CD4-positive, alpha-beta memory T cell (primary cell): ENCODE data around the gene PPFIA1. TPM values are rescaled to one million over a fixed set of nuclear protein-coding genes. Genes with fewer than 3 reads are reported as not detected.
"Not testable (repeated sequence)": the region's sequence is repeated elsewhere in the genome, so short reads cannot be mapped to it uniquely, and the experiment has no call there.

Experiments
- CTCF ChIA-PET: fragments of 350-600 bp; sonication (Branson Sonifier 250); formaldehyde crosslinking; loops from one replicate; lab custom pipeline; 2021; ENCODE audit warnings: inconsistent platforms; ENCODE audit not compliant: partially characterized antibody; lab: Charles Lee
- POLR2A ChIA-PET: fragments of 350-600 bp; sonication (Branson Sonifier 250); formaldehyde crosslinking; loops from one replicate; lab custom pipeline; 2021; ENCODE audit not compliant: partially characterized antibody; lab: Charles Lee
- DNase-seq, 5 donors: peaks; one replicate each; pipeline versions ENCODE4 v3.0.0 to v3.0.0-alpha.2; 2020 to 2022; ENCODE audit warnings: mixed read lengths in 1 of 5
- H3K27ac ChIP-seq: one replicate; pipeline ENCODE4 v1.7.0; 2013; ENCODE audit warnings: low read depth, low read length
- H3K27me3 ChIP-seq: 2 replicates; pipeline ENCODE4 v1.7.0; 2013; ENCODE audit warnings: mild to moderate bottlenecking, low read length, moderate library complexity; ENCODE audit not compliant: insufficient read depth
- H3K36me3 ChIP-seq: 2 replicates; pipeline ENCODE4 v1.7.0; 2013; ENCODE audit warnings: mild to moderate bottlenecking, low read length, moderate library complexity; ENCODE audit not compliant: insufficient read depth
- H3K4me1 ChIP-seq: 2 replicates; pipeline ENCODE4 v1.7.0; 2013; ENCODE audit warnings: mild to moderate bottlenecking, low read length, moderate library complexity; ENCODE audit not compliant: insufficient read depth
- H3K4me3 ChIP-seq, 2 donors: one replicate each; pipeline ENCODE4 v1.7.0; 2013; ENCODE audit warnings: low read length in 2 of 2, mild to moderate bottlenecking in 1 of 2
- H3K9me3 ChIP-seq, 2 donors: one replicate each; pipeline ENCODE4 v1.7.0; 2013; ENCODE audit warnings: low read length in 2 of 2, control low read depth in 1 of 2; ENCODE audit not compliant: control insufficient read depth in 1 of 2
- H3K27ac Mint-ChIP-seq, 7 donors: one replicate each; pipeline ENCODE4 v1.8.0; 2020 to 2021; ENCODE audit warnings: mixed read lengths in 7 of 7, mild to moderate bottlenecking in 6 of 7, inconsistent platforms in 3 of 7, moderate library complexity in 3 of 7
- H3K27me3 Mint-ChIP-seq, 2 donors: one replicate each; pipeline ENCODE4 v1.8.0; 2020 to 2021; ENCODE audit warnings: mixed read lengths in 2 of 2
- H3K36me3 Mint-ChIP-seq, 2 donors: one replicate each; pipeline ENCODE4 v1.8.0; 2020 to 2021; ENCODE audit warnings: mixed read lengths in 2 of 2, inconsistent platforms in 1 of 2, mild to moderate bottlenecking in 1 of 2
- H3K4me1 Mint-ChIP-seq, 4 donors: one replicate each; pipeline ENCODE4 v1.8.0; 2020 to 2021; ENCODE audit warnings: mixed read lengths in 4 of 4, mild to moderate bottlenecking in 1 of 4
- H3K4me3 Mint-ChIP-seq, 8 donors: one replicate each; pipeline ENCODE4 v1.8.0; 2020 to 2021; ENCODE audit warnings: mixed read lengths in 8 of 8, mild to moderate bottlenecking in 7 of 8, moderate library complexity in 6 of 8, inconsistent platforms in 3 of 8
- H3K9me3 Mint-ChIP-seq, 8 donors: one replicate each; pipeline ENCODE4 v1.8.0; 2020 to 2021; ENCODE audit warnings: mixed read lengths in 8 of 8, mild to moderate bottlenecking in 5 of 8, inconsistent platforms in 3 of 8, moderate library complexity in 1 of 8
- intact Hi-C: fragments of 100-400 bp; cut with micrococcal nuclease; formaldehyde crosslinking; loops from one replicate; pipeline ENCODE4 v1.15.1; 2023
- polyA plus RNA-seq, 2 donors: library from polyadenylated mRNA; unstranded; fragments of 300-500 nt; fragmentation: Illumina TruSeq; gene quantifications; one replicate each; pipeline ENCODE4 v1.2.3, GENCODE V29; 2021
- total RNA-seq, 2 experiments: library from RNA; stranded (reverse); gene quantifications; one replicate each; pipeline ENCODE4 v1.2.3, GENCODE V29; 2021

PPFIA1 gene
- total and polyA plus RNA-seq, 4 experiments from 2014 or later, result 4.3 to 54.8 (median 35.8) TPM

DNA sequence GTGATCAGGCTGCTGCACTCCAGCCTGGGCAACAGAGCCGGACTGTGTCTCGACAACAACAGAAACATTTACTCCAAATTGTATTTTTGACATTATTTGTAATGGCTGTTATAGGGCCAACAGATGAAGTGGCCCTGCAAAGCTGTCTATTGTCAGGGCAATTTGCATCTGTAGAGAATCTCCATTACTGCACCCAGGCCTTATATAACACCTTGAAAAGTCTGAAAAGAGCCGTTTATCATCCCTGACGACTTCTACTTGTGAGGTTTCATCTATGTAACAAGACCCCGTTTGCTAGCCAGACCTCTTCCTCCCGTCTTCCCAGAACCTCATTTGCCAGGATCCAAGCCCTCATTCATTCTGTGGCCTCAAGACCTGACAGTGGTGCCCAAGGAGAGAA is 118.7 kb downstream of the PPFIA1 start:
- DNase-seq, result no peak
- H3K4me3 ChIP-seq, result no peak overlapping the region
- H3K36me3 ChIP-seq, result no peaks in the 10 kb centered on the region
- no peaks in the 10 kb centered on the region for H3K9me3 ChIP-seq
- H3K27ac ChIP-seq, result no peak overlapping the region
- peaks cover 13 to 14% of the 10 kb centered on the region in 2 donors for H3K36me3 Mint-ChIP-seq
- no peak overlapping the region for H3K4me3 Mint-ChIP-seq
- POLR2A ChIA-PET, result no interaction called here
- peaks cover 7 to 14% of the 10 kb centered on the region in 2 donors for H3K27me3 Mint-ChIP-seq
- H3K4me1 Mint-ChIP-seq, result no peaks in the 10 kb centered on the region
- no peaks in the 10 kb centered on the region for H3K4me1 ChIP-seq
- no peak overlapping the region for H3K27ac Mint-ChIP-seq
- peaks cover 0 to 3% (median 0%) of the 10 kb centered on the region in 8 donors for H3K9me3 Mint-ChIP-seq
- no peaks in the 10 kb centered on the region for H3K27me3 ChIP-seq
- CTCF ChIA-PET, result no interaction called here
- intact Hi-C loops, result no loop called here

DNA sequence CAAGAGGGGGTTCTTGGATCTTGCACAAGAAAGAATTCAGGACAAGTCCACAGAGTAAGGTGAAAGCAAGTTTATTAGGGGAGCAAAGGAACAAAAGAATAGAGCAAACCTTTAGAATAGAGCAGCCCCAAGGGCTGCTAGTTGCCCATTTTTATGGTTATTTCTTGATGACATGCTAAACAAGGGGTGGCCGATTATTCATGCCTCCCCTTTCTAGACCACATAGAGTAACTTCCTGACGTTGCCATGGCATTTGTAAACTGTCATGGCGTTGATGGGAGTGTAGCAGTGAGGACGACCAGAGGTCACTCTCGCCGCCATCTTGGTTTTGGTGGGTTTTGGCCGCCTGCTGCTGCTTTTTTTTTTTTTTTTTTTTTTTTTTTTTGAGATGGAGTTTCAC is 120.4 kb downstream of the PPFIA1 start:
- H3K36me3 Mint-ChIP-seq, H3K9me3 Mint-ChIP-seq, intact Hi-C loops, H3K27ac ChIP-seq, H3K36me3 ChIP-seq, CTCF ChIA-PET, H3K27ac Mint-ChIP-seq, H3K27me3 ChIP-seq, H3K9me3 ChIP-seq, POLR2A ChIA-PET, H3K4me1 Mint-ChIP-seq, H3K4me3 ChIP-seq, H3K4me1 ChIP-seq, DNase-seq, H3K4me3 Mint-ChIP-seq: not testable (repeated sequence)
- peaks cover 8 to 19% of the 10 kb centered on the region in 2 donors for H3K27me3 Mint-ChIP-seq

DNA sequence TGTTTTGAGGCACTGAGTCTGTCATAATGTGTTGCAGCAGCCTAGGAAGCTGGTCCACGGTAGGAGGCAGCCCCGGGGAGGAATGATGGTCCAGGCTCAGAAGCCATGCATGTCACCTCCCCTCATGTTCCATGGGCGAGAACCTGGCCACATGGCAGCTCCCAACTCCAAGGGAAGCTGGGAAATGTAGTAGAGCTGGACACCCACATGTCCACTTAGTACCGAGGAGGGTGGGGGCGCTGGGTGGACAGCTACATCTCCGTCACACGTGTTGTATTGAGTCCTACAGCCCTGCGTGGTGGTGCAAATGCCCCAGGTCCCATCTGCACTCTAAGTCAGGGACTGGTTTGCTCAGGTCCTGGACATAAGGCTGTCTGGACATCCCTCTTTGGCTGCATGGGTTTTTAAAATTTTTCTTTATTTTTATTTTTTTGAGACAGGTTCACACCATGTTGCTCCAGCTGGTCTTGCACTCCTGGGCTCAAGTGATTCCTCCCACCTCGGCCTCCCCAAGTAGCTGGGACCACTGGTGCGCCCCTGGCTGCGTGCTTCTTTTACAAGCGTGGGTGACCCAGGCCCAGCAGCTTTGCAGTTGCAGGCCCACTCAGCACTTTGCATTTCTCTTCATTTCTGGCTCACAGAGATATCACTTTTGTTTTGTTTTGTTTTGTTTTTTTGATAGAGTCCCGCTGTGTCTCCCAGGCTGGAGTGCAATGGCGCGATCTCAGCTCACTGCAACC is 123.9 kb downstream of the PPFIA1 start:
- no peak for DNase-seq
- CTCF ChIA-PET, result interaction anchor here (0.6 kb wide), 1 partner anchor 15 kb away, joined by 3 read pairs; no protein-coding TSS in a partner anchor
- peaks cover 18 to 27% of the 10 kb centered on the region in 2 donors for H3K27me3 Mint-ChIP-seq

DNA sequence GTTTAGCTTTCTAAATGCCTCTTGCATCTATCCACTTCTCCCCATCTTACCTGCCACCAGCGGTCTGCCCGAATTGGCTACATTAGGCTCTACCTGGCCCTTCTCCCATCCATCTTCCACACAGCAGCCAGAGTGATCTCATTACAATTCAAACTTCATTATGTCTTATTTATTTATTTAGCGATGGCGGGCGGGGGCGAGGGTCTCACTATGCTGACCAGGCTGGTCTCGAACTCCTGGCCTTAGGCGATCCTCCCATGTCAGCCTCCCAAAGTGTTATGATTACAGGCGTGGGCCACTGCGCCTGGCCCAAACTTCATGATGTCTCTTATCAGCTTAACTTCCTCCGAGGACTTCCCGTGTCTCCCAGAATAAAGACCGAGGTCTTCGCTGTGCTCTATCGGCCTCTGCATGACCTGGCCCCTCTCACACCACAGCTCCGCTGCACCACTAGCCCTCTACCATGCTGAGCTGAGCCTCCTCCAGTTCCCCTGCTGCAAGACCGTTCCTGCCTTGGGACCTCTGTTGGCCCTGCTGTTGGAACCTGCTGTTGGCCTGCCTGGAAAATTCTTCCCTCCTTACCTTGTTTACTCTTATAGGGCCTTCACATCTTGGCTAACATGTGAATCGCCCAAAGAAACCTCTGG is 127.0 kb downstream of the PPFIA1 start:
- Histone ChIP-seq H3K9me3 (no peaks in the 10 kb centered on the region), H3K36me3 (no peaks in the 10 kb centered on the region), H3K4me3 (peak overlapping the region; percentile 60 to 70), H3K4me1 (peaks cover 12% of the 10 kb centered on the region), H3K27ac (no peak overlapping the region), H3K27me3 (no peaks in the 10 kb centered on the region)
- Mint-ChIP-seq H3K27ac (peak overlapping the region in 6 of 7 donors; percentile 18 to 70 (median 48)), H3K36me3 (no peaks in the 10 kb centered on the region), H3K9me3 (no peaks in the 10 kb centered on the region), H3K4me1 (peaks cover 9 to 13% (median 11%) of the 10 kb centered on the region in 4 donors), H3K27me3 (peaks cover 17 to 26% of the 10 kb centered on the region in 2 donors), H3K4me3 (peak overlapping the region; percentile 83 to 94 (median 85))
- intact Hi-C loops, result no loop called here
- ChIA-PET POLR2A (interaction anchor here (0.7 kb wide), 1 partner anchor 43 kb away, joined by 3 read pairs; no protein-coding TSS in a partner anchor), CTCF (no interaction called here)
- no peak for DNase-seq

More for the DNA sequence above, 123.9 kb downstream of the PPFIA1 start:
- Histone ChIP-seq H3K27ac (no peak overlapping the region), H3K36me3 (no peaks in the 10 kb centered on the region), H3K9me3 (no peaks in the 10 kb centered on the region), H3K27me3 (no peaks in the 10 kb centered on the region), H3K4me3 (no peak overlapping the region), H3K4me1 (peaks cover 12% of the 10 kb centered on the region)
- no peak overlapping the region for H3K4me3 Mint-ChIP-seq
- H3K27ac Mint-ChIP-seq, result no peak overlapping the region
- intact Hi-C loops, result no loop called here
- H3K4me1 Mint-ChIP-seq, result peaks cover 9 to 13% (median 11%) of the 10 kb centered on the region in 4 donors
- no peaks in the 10 kb centered on the region for H3K9me3 Mint-ChIP-seq
- no peaks in the 10 kb centered on the region for H3K36me3 Mint-ChIP-seq
- POLR2A ChIA-PET, result no interaction called here

DNA sequence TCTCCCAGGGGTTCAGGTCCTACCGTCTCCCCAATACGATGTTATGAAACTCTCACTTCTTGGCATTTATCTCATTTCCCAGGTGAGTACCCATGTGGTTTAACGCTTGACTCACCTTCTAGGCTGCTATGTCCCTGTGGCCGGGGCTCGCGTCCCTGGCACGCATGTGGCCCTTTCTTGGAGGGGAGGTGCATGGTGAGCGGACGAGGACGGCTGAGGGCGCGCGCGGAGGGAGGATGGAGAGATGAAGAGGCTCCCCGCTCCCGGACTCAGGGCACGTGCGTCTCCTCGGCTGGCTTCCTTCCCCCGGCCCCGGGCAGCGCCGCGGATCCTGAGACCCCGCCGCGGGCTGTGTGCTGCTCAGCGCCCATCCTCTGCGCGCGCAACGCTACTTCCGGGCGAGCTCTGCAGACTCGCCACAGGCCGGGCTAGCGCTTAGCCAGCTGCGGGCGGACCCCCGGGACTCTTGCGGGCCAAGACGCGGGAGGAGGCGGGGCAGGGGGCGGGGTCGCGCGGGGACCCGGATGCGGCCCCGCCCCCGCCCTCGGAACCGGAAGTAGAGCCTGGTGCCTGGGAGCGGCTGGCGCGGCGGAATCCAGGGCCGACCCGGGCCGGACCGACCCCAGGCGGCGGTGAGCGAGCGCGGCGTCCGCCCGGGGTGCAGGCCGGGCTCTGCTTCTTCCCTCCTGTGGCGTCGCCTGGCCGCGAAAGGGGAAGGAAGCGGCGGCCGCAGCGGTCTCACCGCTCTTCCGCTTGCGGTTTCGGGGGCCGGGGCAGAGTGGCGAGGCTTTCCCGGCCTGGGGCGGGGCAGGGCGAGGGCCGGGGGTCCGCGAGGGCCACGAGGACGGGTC is 127.7 kb downstream of the PPFIA1 start, which contains the start of gene CTTN:
Gene CTTN (plus strand): TSS at position 547 of the 851 bp plus-strand sequence. CDS start 8,769 bp downstream, outside the sequence.
- CTCF ChIA-PET, result no interaction called here
- intact Hi-C loops, result no loop called here
- DNase-seq, result peak; percentile 33 to 53 (median 45)
- H3K36me3 Mint-ChIP-seq, result no peaks in the 10 kb centered on the region
- Histone ChIP-seq H3K27ac (no peak within 1 kb of the TSS), H3K4me3 (peak within 1 kb of the TSS; percentile 60 to 70), H3K9me3 (no peaks in the 10 kb centered on the region), H3K4me1 (peaks cover 12% of the 10 kb centered on the region), H3K27me3 (no peaks in the 10 kb centered on the region), H3K36me3 (no peaks in the 10 kb centered on the region)
- H3K27ac Mint-ChIP-seq, result peak within 1 kb of the TSS; percentile 18 to 71 (median 57)
- POLR2A ChIA-PET, result interaction anchor here (0.7 kb wide), 1 partner anchor 42 kb away, joined by 3 read pairs; no protein-coding TSS in a partner anchor
- peaks cover 9 to 13% (median 11%) of the 10 kb centered on the region in 4 donors for H3K4me1 Mint-ChIP-seq
- H3K9me3 Mint-ChIP-seq, result no peaks in the 10 kb centered on the region
- H3K4me3 Mint-ChIP-seq, result peak within 1 kb of the TSS; percentile 83 to 94 (median 85)
- peaks cover 17 to 26% of the 10 kb centered on the region in 2 donors for H3K27me3 Mint-ChIP-seq

DNA sequence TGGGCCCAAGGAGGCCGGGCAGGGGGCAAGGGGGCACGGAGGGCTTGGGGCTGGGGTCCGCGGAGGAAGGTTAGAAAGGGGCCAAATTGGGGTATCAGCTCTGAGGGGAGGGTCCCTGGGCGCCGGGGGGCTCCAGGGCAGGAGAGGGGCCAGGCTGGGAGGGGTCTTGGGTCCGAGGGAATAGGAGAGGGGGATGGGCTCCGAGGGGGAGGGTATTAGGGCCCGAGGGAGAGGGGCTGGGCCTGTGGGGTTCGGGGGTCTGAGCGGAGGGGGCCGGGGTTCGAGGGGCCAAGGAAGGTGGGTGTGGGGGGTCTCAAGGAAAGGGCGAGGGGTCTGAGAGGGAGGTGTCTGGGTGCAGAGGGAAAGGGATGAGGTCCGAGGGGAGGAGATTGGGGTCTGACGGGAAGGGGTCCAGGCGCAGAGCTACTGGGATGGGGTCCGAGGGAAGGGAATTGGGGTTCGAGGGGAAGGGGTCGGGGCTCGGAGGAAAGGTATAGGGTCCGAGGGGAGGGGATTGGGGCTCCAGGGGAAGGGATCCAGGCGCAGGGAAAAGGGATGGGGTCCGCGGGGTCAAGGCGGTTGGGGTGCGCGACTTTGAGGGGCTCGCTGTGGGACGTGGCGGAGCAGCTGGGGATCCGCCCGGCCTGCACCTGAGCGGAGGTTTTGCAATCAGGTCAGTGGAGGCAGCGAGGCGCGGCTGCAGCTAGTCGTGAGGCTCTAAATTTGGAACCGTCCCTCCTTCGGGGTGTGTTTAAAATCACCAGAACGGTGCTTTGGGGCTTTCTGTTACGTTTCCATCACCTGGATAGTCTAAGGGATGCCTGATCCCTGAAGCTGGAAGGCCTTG is 128.6 kb downstream of the PPFIA1 start:
- Mint-ChIP-seq H3K27me3 (peaks cover 11 to 19% of the 10 kb centered on the region in 2 donors), H3K9me3 (no peaks in the 10 kb centered on the region), H3K4me3 (peak overlapping the region; percentile 55 to 78 (median 67)), H3K36me3 (no peaks in the 10 kb centered on the region), H3K4me1 (peaks cover 9 to 13% (median 11%) of the 10 kb centered on the region in 4 donors), H3K27ac (peak overlapping the region in 1 of 7 donors; percentile 71)
- intact Hi-C loops, result no loop called here
- Histone ChIP-seq H3K27ac (no peak overlapping the region), H3K27me3 (no peaks in the 10 kb centered on the region), H3K4me1 (peaks cover 12% of the 10 kb centered on the region), H3K4me3 (peak overlapping the region in 1 of 2 donors; percentile 60), H3K9me3 (no peaks in the 10 kb centered on the region), H3K36me3 (no peaks in the 10 kb centered on the region)
- ChIA-PET CTCF (no interaction called here), POLR2A (no interaction called here)
- DNase-seq, result no peak
